Uterus (tissue), 4 donors: ENCODE results near the gene NINL. TPM values are rescaled to one million over a fixed set of nuclear protein-coding genes. Genes with fewer than 3 reads are reported as not detected.

ENCODE experiments used
- DNase-seq, 2 donors: peaks; one replicate each; pipeline ENCODE4 v3.0.0-alpha.2; 2019 to 2020
- H3K27ac ChIP-seq, 2 donors: fragments of 200-600 bp; sonication (generic); 1 replicate in 1 of 2; 2 replicates in 1 of 2; pipeline ENCODE4 v1.5.1; 2016 to 2018
- H3K27me3 ChIP-seq, 2 donors: fragments of 200-600 bp; sonication (generic); one replicate each; pipeline ENCODE4 v1.5.1; 2018 to 2019; ENCODE audit warnings: control low read depth in 1 of 2
- H3K36me3 ChIP-seq, 2 donors: fragments of 200-600 bp; sonication (generic); one replicate each; pipeline ENCODE4 v1.5.1; 2019; ENCODE audit warnings: control low read depth in 1 of 2
- H3K4me1 ChIP-seq, 2 donors: fragments of 200-600 bp; sonication (generic); one replicate each; pipeline ENCODE4 v1.5.1; 2018 to 2019; ENCODE audit warnings: control low read depth in 1 of 2
- H3K4me3 ChIP-seq, 2 donors: fragments of 200-600 bp; sonication (generic); 1 replicate in 1 of 2; 2 replicates in 1 of 2; pipeline ENCODE4 v1.5.1; 2018 to 2019; ENCODE audit warnings: mild to moderate bottlenecking in 1 of 2
- H3K9me3 ChIP-seq, 2 donors: fragments of 200-600 bp; sonication (generic); one replicate each; pipeline ENCODE4 v1.5.1; 2019; ENCODE audit warnings: control low read depth in 1 of 2
- POLR2A ChIP-seq, 2 donors: fragments of 450-650 bp; IDR thresholded peaks; one replicate each; pipeline ENCODE4 v1.6.1; 2016; ENCODE audit warnings: antibody characterized with exemption in 2 of 2, mild to moderate bottlenecking in 1 of 2, moderate library complexity in 1 of 2
- intact Hi-C: fragments of 100-400 bp; cut with DNase I; formaldehyde crosslinking; loops from one replicate; pipeline ENCODE4 v1.15.1; 2023; ENCODE audit warnings: low total_unique reads
- total RNA-seq, 4 donors: library from RNA; depleted of rRNA in 3 of 4; stranded (reverse); fragments of >200 nt in 3 of 4; gene quantifications; one replicate each; pipeline versions ENCODE4 v1.1.0 to v1.2.4, GENCODE V29; 2014 to 2023
- TF ChIP-seq, protein P1 (sequence below), 4 experiments: fragments of 200-600 bp in 2 of 4; fragments of 450-650 bp in 2 of 4; sonication (generic) in 2 of 4; IDR thresholded peaks; one replicate each; pipeline ENCODE4 v1.5.1; 2016 to 2019; ENCODE audit warnings: antibody characterized with exemption in 4 of 4, mild to moderate bottlenecking in 2 of 4, moderate library complexity in 1 of 4
- donor health status: DM: yes; HTN: yes; CAD: no.

Gene NINL
- total RNA-seq, 4 donors from 2014 or later = 5.0 to 22.3 (median 14.7) TPM

DNA sequence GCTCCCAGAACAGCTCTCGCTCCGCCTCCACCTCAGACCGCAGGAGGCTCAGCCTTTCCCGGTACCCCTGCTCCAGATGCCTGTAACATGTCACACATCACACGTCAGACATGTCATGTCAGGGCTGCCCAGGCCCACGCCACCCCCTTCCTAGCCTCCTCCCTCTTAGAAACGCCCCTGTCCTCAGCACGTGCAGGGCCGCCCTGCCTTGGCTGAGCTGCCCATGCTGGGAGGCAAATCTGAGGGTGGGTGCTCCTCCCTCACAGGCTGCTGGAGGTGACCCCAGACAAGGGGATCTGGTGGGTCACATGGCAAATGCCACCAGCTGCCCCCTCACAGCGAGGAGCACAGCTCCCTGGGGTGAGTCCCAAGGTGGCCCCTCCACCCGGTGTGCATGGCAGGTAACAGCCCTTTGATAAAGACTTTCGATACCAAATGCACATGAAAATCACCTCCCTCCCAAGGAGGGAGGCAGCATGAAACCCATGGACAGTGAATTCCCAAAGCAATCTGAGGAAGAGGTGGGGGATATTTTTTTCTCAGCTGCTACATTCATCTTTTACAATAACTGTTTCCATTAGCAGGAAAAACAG is 93.8 kb downstream of the NINL start:
- TF ChIP-seq, protein P1, sequence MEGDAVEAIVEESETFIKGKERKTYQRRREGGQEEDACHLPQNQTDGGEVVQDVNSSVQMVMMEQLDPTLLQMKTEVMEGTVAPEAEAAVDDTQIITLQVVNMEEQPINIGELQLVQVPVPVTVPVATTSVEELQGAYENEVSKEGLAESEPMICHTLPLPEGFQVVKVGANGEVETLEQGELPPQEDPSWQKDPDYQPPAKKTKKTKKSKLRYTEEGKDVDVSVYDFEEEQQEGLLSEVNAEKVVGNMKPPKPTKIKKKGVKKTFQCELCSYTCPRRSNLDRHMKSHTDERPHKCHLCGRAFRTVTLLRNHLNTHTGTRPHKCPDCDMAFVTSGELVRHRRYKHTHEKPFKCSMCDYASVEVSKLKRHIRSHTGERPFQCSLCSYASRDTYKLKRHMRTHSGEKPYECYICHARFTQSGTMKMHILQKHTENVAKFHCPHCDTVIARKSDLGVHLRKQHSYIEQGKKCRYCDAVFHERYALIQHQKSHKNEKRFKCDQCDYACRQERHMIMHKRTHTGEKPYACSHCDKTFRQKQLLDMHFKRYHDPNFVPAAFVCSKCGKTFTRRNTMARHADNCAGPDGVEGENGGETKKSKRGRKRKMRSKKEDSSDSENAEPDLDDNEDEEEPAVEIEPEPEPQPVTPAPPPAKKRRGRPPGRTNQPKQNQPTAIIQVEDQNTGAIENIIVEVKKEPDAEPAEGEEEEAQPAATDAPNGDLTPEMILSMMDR (IDR thresholded peaks at IDR 0.05) = no peak
- TF ChIP-seq POLR2A (IDR thresholded peaks at IDR 0.05) = no peak
- no peaks in the 10 kb centered on the region for H3K9me3 ChIP-seq
- no peaks in the 10 kb centered on the region for H3K27me3 ChIP-seq
- H3K27ac ChIP-seq = no peak overlapping the region
- no peaks in the 10 kb centered on the region for H3K4me1 ChIP-seq
- intact Hi-C loops = no loop called here
- H3K36me3 ChIP-seq = no peaks in the 10 kb centered on the region
- no peak overlapping the region for H3K4me3 ChIP-seq
- no peak for DNase-seq

DNA sequence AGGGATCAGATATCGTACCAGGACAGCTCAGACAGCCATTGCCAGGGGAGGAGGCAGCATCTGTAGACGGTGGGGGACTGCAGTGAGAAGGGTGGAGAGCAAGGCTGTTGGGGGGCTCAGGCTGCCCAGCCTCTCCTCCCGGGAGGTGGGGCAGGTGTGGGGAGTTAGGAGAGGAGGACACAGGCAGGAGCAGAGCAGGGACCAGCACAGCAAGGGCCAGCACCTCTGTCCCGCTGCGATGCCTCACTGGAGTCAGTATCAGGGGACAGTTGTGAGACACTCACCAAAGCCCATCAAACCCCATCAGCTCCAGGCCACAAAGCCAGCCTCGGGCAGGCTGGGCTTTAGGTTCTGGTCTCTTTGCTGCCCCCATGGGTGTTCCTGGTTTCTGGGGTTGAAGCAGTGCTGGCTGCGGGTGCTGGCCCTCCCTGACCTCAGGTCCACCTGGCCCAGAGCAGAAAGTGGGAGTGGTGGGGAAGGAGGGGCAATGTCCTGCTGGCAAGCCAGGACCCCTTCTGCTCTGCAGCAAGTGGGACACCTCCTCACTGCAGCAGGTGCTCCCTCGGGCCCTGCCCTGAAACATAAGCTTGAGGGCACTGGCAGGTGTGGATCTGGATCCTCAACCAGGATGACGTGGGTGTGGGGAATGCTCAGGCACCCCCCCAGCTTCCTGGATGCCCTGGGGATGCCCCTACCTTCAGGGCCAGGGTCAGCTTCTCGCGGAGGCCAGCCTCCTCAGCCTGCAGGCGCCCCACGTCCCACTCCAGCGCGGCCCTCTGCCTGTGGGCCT is 94.5 kb downstream of the NINL start:
- Histone ChIP-seq H3K27me3 (no peaks in the 10 kb centered on the region), H3K9me3 (no peaks in the 10 kb centered on the region), H3K27ac (no peak overlapping the region), H3K36me3 (no peaks in the 10 kb centered on the region), H3K4me3 (no peak overlapping the region), H3K4me1 (no peaks in the 10 kb centered on the region)
- intact Hi-C loops = no loop called here
- TF ChIP-seq, protein P1 (IDR thresholded peaks at IDR 0.05) = no peak
- TF ChIP-seq POLR2A (IDR thresholded peaks at IDR 0.05) = no peak
- DNase-seq = no peak

DNA sequence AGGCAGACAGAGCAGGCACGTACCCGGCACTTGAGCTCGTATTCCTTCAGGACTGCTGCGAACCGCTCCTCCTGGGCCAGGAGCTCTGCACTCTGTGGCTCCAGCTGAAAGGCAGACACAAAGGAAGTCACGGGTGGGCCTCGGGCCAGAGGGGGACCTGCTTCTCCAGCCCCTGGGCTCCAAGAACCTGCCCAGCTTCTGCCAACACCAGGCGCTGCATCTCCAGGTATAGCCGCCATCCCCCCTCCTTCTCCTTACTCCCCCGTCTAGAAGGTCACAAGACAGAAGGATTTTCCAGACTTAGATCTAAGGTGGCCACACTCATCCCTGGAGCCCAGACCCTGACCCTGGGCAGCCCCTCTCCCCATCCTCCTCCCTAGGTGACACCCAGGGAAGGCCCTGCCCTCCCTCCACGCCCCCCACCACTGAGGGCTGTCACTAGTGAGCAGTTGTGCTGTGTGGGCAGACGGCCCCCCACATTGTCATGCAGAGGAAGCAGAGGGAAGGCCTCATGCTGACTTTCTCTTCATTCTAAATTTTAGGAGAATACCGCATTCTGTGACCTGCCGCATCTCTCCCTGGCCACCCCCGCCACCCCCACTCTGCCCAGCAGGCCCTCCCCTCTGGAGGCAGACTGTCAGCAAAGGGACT is 96.0 kb downstream of the NINL start:
- no peak overlapping the region for H3K27ac ChIP-seq
- no peak for DNase-seq

DNA sequence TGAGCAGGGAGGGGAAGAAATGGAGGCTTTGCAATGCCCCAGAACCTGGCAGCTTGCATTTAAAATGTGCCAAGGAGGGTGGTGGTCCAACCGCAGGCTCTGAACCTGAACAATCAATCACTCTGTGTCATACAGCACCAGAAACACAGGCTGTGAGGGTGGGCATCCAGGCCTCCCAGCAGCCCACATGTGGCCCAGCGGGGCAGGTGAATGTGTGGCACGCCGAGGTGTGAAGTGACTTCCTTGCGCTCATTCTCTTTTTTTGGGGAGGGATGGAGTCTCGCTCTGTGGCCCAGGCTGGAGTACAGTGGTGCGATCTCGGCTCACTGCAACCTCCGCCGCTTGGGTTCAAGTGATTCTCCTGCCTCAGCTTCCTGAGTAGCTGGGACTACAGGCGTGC is 97.4 kb downstream of the NINL start:
- no peaks in the 10 kb centered on the region for H3K36me3 ChIP-seq

More for the DNA sequence above, 96.0 kb downstream of the NINL start:
- no peaks in the 10 kb centered on the region for H3K36me3 ChIP-seq
- intact Hi-C loops = no loop called here
- no peaks in the 10 kb centered on the region for H3K4me1 ChIP-seq
- TF ChIP-seq, protein P1 (IDR thresholded peaks at IDR 0.05) = no peak
- no peak for TF ChIP-seq POLR2A (IDR thresholded peaks at IDR 0.05)
- no peaks in the 10 kb centered on the region for H3K27me3 ChIP-seq
- H3K4me3 ChIP-seq = no peak overlapping the region
- H3K9me3 ChIP-seq = no peaks in the 10 kb centered on the region

More for the DNA sequence above, 97.4 kb downstream of the NINL start:
- Histone ChIP-seq H3K4me3 (no peak overlapping the region), H3K27me3 (no peaks in the 10 kb centered on the region), H3K9me3 (no peaks in the 10 kb centered on the region), H3K4me1 (no peaks in the 10 kb centered on the region), H3K27ac (no peak overlapping the region)
- TF ChIP-seq POLR2A (IDR thresholded peaks at IDR 0.05) = no peak
- TF ChIP-seq, protein P1 (IDR thresholded peaks at IDR 0.05) = no peak
- no peak for DNase-seq
- intact Hi-C loops = no loop called here
